GM21619 (cell line): Measurements from ENCODE around the gene UBE2L6.

ENCODE experiments used
- ATAC-seq: cut with Tn5 transposase; IDR thresholded peaks from one replicate; pipeline ENCODE4 v1.9.1; 2021; ENCODE audit not compliant: unreplicated experiment

Gene UBE2L6

GRCh38 chr11:57567515-57568329 is at the start of gene UBE2L6:
Gene UBE2L6, minus strand, starts transcription at chr11:57567672. Its CDS starts 61 bp downstream, at chr11:57567611.
- ATAC-seq, result peak; percentile 43

- ATAC-seq, result no peak
Measured at GRCh38 chr11:57616595-57616994, 49.1 kb upstream of the UBE2L6 start.

- ATAC-seq, result no peak
Measured at GRCh38 chr11:57615308-57615707, 47.8 kb upstream of the UBE2L6 start.

- no peak for ATAC-seq
Measured at GRCh38 chr11:57614234-57614772, 46.8 kb upstream of the UBE2L6 start.

- no peak for ATAC-seq
Measured at GRCh38 chr11:57610170-57610569, 42.7 kb upstream of the UBE2L6 start.

- ATAC-seq, result no peak
Measured at GRCh38 chr11:57605028-57605420, 37.6 kb upstream of the UBE2L6 start.

GRCh38 chr11:57604296-57605027 is 37.0 kb upstream of the UBE2L6 start:
- ATAC-seq, result no peak

GRCh38 chr11:57601297-57601696 is 33.8 kb upstream of the UBE2L6 start:
- no peak for ATAC-seq

- no peak for ATAC-seq
Measured at GRCh38 chr11:57599381-57599780, 31.9 kb upstream of the UBE2L6 start.

GRCh38 chr11:57598831-57599155 is 31.3 kb upstream of the UBE2L6 start:
- no peak for ATAC-seq

GRCh38 chr11:57597916-57598830 is 30.7 kb upstream of the UBE2L6 start:
- ATAC-seq, result no peak

- ATAC-seq, result no peak
Measured at GRCh38 chr11:57597461-57597915, 30.0 kb upstream of the UBE2L6 start, which contains the start of gene SERPING1. Gene SERPING1, plus strand, starts transcription at chr11:57597685. Its CDS starts 586 bp downstream, at chr11:57598271.

GRCh38 chr11:57596266-57596885 is 28.9 kb upstream of the UBE2L6 start:
- no peak for ATAC-seq

- no peak for ATAC-seq
Measured at GRCh38 chr11:57588046-57588710, 20.7 kb upstream of the UBE2L6 start.

GRCh38 chr11:57586711-57587245 is 19.3 kb upstream of the UBE2L6 start:
- ATAC-seq, result no peak

- no peak for ATAC-seq
Measured at GRCh38 chr11:57585301-57585700, 17.8 kb upstream of the UBE2L6 start.

GRCh38 chr11:57584341-57584740 is 16.9 kb upstream of the UBE2L6 start:
- ATAC-seq, result no peak

- no peak for ATAC-seq
Measured at GRCh38 chr11:57574061-57574460, 6.6 kb upstream of the UBE2L6 start.

- no peak for ATAC-seq
Measured at GRCh38 chr11:57571606-57572005, 4.1 kb upstream of the UBE2L6 start.
